SK-N-SH treated with all-trans-retinoic acid at 6 μM for 48 hours (cell line): ENCODE results near the gene TMEM59L.

Experiments used
- ATAC-seq: fragments of 200-7000 bp; cut with Tn5 transposase; 3 replicates; pipeline ENCODE4 v1.9.1; 2020; ENCODE audit warnings: mild to moderate bottlenecking, moderate library complexity
- ARNTL ChIP-seq: fragments of 450-650 bp; formaldehyde crosslinking; IDR thresholded peaks from 2 replicates; pipeline ENCODE4 v1.5.0; 2020; ENCODE audit warnings: low read depth, mild to moderate bottlenecking, moderate library complexity, borderline replicate concordance
- BACH2 ChIP-seq: fragments of 250-450 bp; sonication (Bioruptor Pico); IDR thresholded peaks from 2 replicates; pipeline ENCODE4 v1.9.0; 2021; ENCODE audit warnings: mild to moderate bottlenecking, borderline replicate concordance
- CREB5 ChIP-seq: fragments of 250-450 bp; sonication (Bioruptor Pico); IDR thresholded peaks from 2 replicates; pipeline ENCODE4 v1.5.1; 2020; ENCODE audit warnings: low read depth, mild to moderate bottlenecking, moderate library complexity
- CSDC2 ChIP-seq: fragments of 250-450 bp; sonication (Bioruptor Pico); IDR thresholded peaks from 2 replicates; pipeline ENCODE4 v1.5.0; 2020; ENCODE audit warnings: mild to moderate bottlenecking, moderate library complexity
- CSRNP3 ChIP-seq: fragments of 250-450 bp; sonication (Bioruptor Pico); IDR thresholded peaks from 2 replicates; pipeline ENCODE4 v1.5.1; 2021; ENCODE audit warnings: mild to moderate bottlenecking, moderate library complexity
- ESRRG ChIP-seq: fragments of 250-450 bp; sonication (Bioruptor Pico); IDR thresholded peaks from 2 replicates; pipeline ENCODE4 v1.6.1; 2021; ENCODE audit warnings: mild to moderate bottlenecking
- ISL1 ChIP-seq: fragments of 250-450 bp; sonication (Bioruptor Pico); IDR thresholded peaks from 2 replicates; pipeline ENCODE4 v2.1.2; 2022; ENCODE audit warnings: mild to moderate bottlenecking, moderate library complexity
- OSR1 ChIP-seq: fragments of 250-450 bp; sonication (Bioruptor Pico); IDR thresholded peaks from 2 replicates; pipeline ENCODE4 v1.8.0; 2022; ENCODE audit warnings: moderate library complexity, mild to moderate bottlenecking, inconsistent platforms
- PATZ1 ChIP-seq: fragments of 250-450 bp; sonication (Bioruptor Pico); IDR thresholded peaks from 2 replicates; pipeline ENCODE4 v1.8.0; 2020; ENCODE audit warnings: mild to moderate bottlenecking, moderate library complexity, borderline replicate concordance
- POU6F1 ChIP-seq: fragments of 250-450 bp; sonication (Bioruptor Pico); IDR thresholded peaks from 2 replicates; pipeline ENCODE4 v1.8.0; 2021; ENCODE audit warnings: low read depth, mild to moderate bottlenecking, moderate library complexity, borderline replicate concordance
- RARB ChIP-seq: fragments of 250-450 bp; sonication (Bioruptor Pico); IDR thresholded peaks from 2 replicates; pipeline ENCODE4 v1.8.0; 2021; ENCODE audit warnings: mild to moderate bottlenecking, moderate library complexity
- SNAI2 ChIP-seq: fragments of 250-450 bp; sonication (Bioruptor Pico); IDR thresholded peaks from 2 replicates; pipeline ENCODE4 v1.5.0; 2020; ENCODE audit warnings: mild to moderate bottlenecking, moderate library complexity
- TCF4 ChIP-seq: fragments of 250-450 bp; sonication (Bioruptor Pico); IDR thresholded peaks from 2 replicates; pipeline ENCODE4 v1.8.0; 2021; ENCODE audit warnings: mild to moderate bottlenecking, moderate library complexity, borderline replicate concordance
- TOX ChIP-seq: fragments of 250-450 bp; sonication (Bioruptor Pico); IDR thresholded peaks from 2 replicates; pipeline ENCODE4 v1.8.0; 2021; ENCODE audit warnings: mild to moderate bottlenecking, moderate library complexity, borderline replicate concordance
- TSHZ2 ChIP-seq: fragments of 250-450 bp; sonication (Bioruptor Pico); IDR thresholded peaks from 2 replicates; pipeline ENCODE4 v1.5.0; 2020; ENCODE audit warnings: mild to moderate bottlenecking, moderate library complexity
- ZC3H10 ChIP-seq: fragments of 250-450 bp; sonication (Bioruptor Pico); IDR thresholded peaks from 2 replicates; pipeline ENCODE4 v1.5.1; 2021; ENCODE audit warnings: mild to moderate bottlenecking, moderate library complexity
- ZFP3 ChIP-seq: fragments of 250-450 bp; sonication (Bioruptor Pico); IDR thresholded peaks from 2 replicates; pipeline ENCODE4 v1.5.0; 2020; ENCODE audit warnings: mild to moderate bottlenecking, moderate library complexity
- ZFP30 ChIP-seq: fragments of 450-650 bp; formaldehyde crosslinking; IDR thresholded peaks from 2 replicates; pipeline ENCODE4 v1.5.0; 2022; ENCODE audit warnings: mild to moderate bottlenecking, moderate library complexity
- ZNF565 ChIP-seq: fragments of 450-650 bp; formaldehyde crosslinking; conservative IDR thresholded peaks from 2 replicates; pipeline ENCODE4 v1.5.0; 2020; ENCODE audit warnings: low read depth, mild to moderate bottlenecking, moderate library complexity
- ZNF70 ChIP-seq: fragments of 450-650 bp; formaldehyde crosslinking; IDR thresholded peaks from 2 replicates; pipeline ENCODE4 v1.5.0; 2020; ENCODE audit warnings: mild to moderate bottlenecking, moderate library complexity
- ZNF8 ChIP-seq: fragments of 450-650 bp; formaldehyde crosslinking; IDR thresholded peaks from 2 replicates; pipeline ENCODE4 v1.5.0; 2020; ENCODE audit warnings: mild to moderate bottlenecking, moderate library complexity

TMEM59L gene

GRCh38 chr19:18587561-18587960 is 25.1 kb upstream of the TMEM59L start:
- no peak for ATAC-seq
- TF ChIP-seq CSRNP3 (CRISPR knock-in tag), result no peak
- TF ChIP-seq TCF4 (CRISPR knock-in tag), result no peak
- TF ChIP-seq SNAI2, result no peak
- no peak for TF ChIP-seq ZFP3 (CRISPR knock-in tag)
- no peak for TF ChIP-seq ISL1
- no peak for TF ChIP-seq ZNF70
- no peak for TF ChIP-seq BACH2 (CRISPR knock-in tag)
- no peak for TF ChIP-seq ZNF8 (CRISPR knock-in tag)
- no peak for TF ChIP-seq ESRRG (CRISPR knock-in tag)
- no peak for TF ChIP-seq POU6F1
- no peak for TF ChIP-seq RARB (CRISPR knock-in tag)
- TF ChIP-seq OSR1 (CRISPR knock-in tag), result no peak
- TF ChIP-seq PATZ1, result no peak

GRCh38 chr19:18587962-18588610 is 24.6 kb upstream of the TMEM59L start:
- no peak for TF ChIP-seq ZC3H10 (CRISPR knock-in tag)
- TF ChIP-seq ZNF565 (CRISPR knock-in tag), result no peak
- TF ChIP-seq TSHZ2 (CRISPR knock-in tag), result no peak
- no peak for TF ChIP-seq POU6F1
- no peak for TF ChIP-seq ZNF8 (CRISPR knock-in tag)
- no peak for TF ChIP-seq CSDC2
- TF ChIP-seq RARB (CRISPR knock-in tag), result no peak
- TF ChIP-seq SNAI2, result no peak
- TF ChIP-seq TCF4 (CRISPR knock-in tag), result no peak
- no peak for TF ChIP-seq CREB5 (CRISPR knock-in tag)
- no peak for ATAC-seq

GRCh38 chr19:18588611-18589379 is 23.9 kb upstream of the TMEM59L start, which contains the start of gene REX1BD:
REX1BD (plus strand) TSS chr19:18588798; CDS start chr19:18588802, 4 bp downstream.
- TF ChIP-seq POU6F1, result peak; percentile 33; the same call in 1 of the 2 replicates
- no peak for TF ChIP-seq TCF4 (CRISPR knock-in tag)
- no peak for TF ChIP-seq BACH2 (CRISPR knock-in tag)
- no peak for TF ChIP-seq ARNTL (CRISPR knock-in tag)
- TF ChIP-seq PATZ1, result peak; percentile 13; the same call in 1 of the 2 replicates
- TF ChIP-seq ZC3H10 (CRISPR knock-in tag), result no peak
- TF ChIP-seq ESRRG (CRISPR knock-in tag), result peak; percentile 12; the same call in 1 of the 2 replicates
- TF ChIP-seq ZFP30 (CRISPR knock-in tag), result no peak
- 0 out of 2 replicates have a peak, but pooled peaks have one; percentile 66 for TF ChIP-seq ZFP3 (CRISPR knock-in tag)
- TF ChIP-seq RARB (CRISPR knock-in tag), result no peak
- no peak for TF ChIP-seq TOX (CRISPR knock-in tag)
- TF ChIP-seq, all 23 proteins: peak for 4
- ATAC-seq, result peak; percentile 79
